Panc1 (cell line): ENCODE data around the gene GALNT13. TPM values are rescaled to one million over a fixed set of nuclear protein-coding genes. Genes with fewer than 3 reads are reported as not detected.

Experiments
- ATAC-seq: fragments of 200-7000 bp; cut with Tn5 transposase; 2 replicates; pipeline ENCODE4 v1.9.1; 2020; ENCODE audit warnings: mild to moderate bottlenecking, moderate library complexity
- BruUV-seq: library from RNA; stranded (reverse); fragments of 400-500 nt; replicated peaks from 2 replicates; lab custom pipeline; 2021; lab: Mats Ljungman, UMichigan
- CTCF ChIA-PET: fragments of 300-600 bp; sonication (Branson Sonifier 250); formaldehyde crosslinking; loops from one replicate; lab custom pipeline; 2022; ENCODE audit warnings: antibody characterized with exemption; lab: Charles Lee
- POLR2A ChIA-PET: fragments of 300-600 bp; sonication (Branson Sonifier 250); formaldehyde crosslinking; loops from one replicate; lab custom pipeline; 2022; ENCODE audit warnings: antibody characterized with exemption; lab: Charles Lee
- DNase-seq: peaks from one replicate; pipeline ENCODE4 v3.0.0-alpha.2; 2010; ENCODE audit warnings: low read depth, low spot score
- H3K27ac ChIP-seq: 2 replicates; pipeline ENCODE4 v1.5.1; 2011; ENCODE audit warnings: mild to moderate bottlenecking, low read length, inconsistent platforms
- H3K27me3 ChIP-seq: fragments of 200-500 bp; sonication (Bioruptor generic); 2 replicates; pipeline ENCODE4 v1.6.0; 2014; ENCODE audit warnings: low read length, inconsistent platforms; ENCODE audit not compliant: control insufficient read depth, insufficient read depth
- H3K36me3 ChIP-seq: fragments of 200-500 bp; sonication (Bioruptor generic); 2 replicates; pipeline ENCODE4 v1.5.1; 2014; ENCODE audit warnings: inconsistent platforms, mild to moderate bottlenecking, low read length, moderate library complexity; ENCODE audit not compliant: control insufficient read depth, insufficient read depth
- H3K4me1 ChIP-seq: 2 replicates; pipeline ENCODE4 v1.5.1; 2011; ENCODE audit warnings: inconsistent platforms, mild to moderate bottlenecking, low read length, moderate library complexity; ENCODE audit not compliant: control insufficient read depth, insufficient read depth
- H3K4me3 ChIP-seq, 2 experiments: 2 replicates each; pipeline ENCODE4 v1.5.1; 2011 to 2012; ENCODE audit warnings: low read depth in 2 of 2, low read length in 2 of 2, mild to moderate bottlenecking in 2 of 2, inconsistent platforms in 1 of 2, moderate library complexity in 1 of 2
- H3K9me3 ChIP-seq: fragments of 200-500 bp; sonication (Bioruptor generic); 2 replicates; pipeline ENCODE4 v1.5.1; 2014; ENCODE audit warnings: low read depth, mild to moderate bottlenecking, inconsistent platforms, low read length, moderate library complexity; ENCODE audit not compliant: control insufficient read depth, insufficient read depth
- CTCF ChIP-seq: fragments of 450-650 bp; IDR thresholded peaks from 2 replicates; pipeline ENCODE4 v1.5.1; 2017; ENCODE audit warnings: mild to moderate bottlenecking
- POLR2AphosphoS5 ChIP-seq: IDR thresholded peaks from 2 replicates; pipeline ENCODE4 v1.6.1; 2012; ENCODE audit warnings: mild to moderate bottlenecking, low read depth, low read length, moderate library complexity
- REST ChIP-seq, 2 experiments: IDR thresholded peaks; 2 replicates each; pipeline ENCODE4 v1.6.1; 2011 to 2012; ENCODE audit warnings: low read depth in 2 of 2, control low read depth in 1 of 2, low read length in 1 of 2, mild to moderate bottlenecking in 1 of 2, moderate library complexity in 1 of 2; ENCODE audit not compliant: insufficient read depth in 1 of 2
- SIN3A ChIP-seq: IDR thresholded peaks from 2 replicates; pipeline ENCODE4 v1.6.1; 2012; ENCODE audit warnings: low read depth, mild to moderate bottlenecking, low read length, moderate library complexity, borderline replicate concordance; ENCODE audit not compliant: insufficient read depth
- TCF7L2 ChIP-seq: IDR thresholded peaks from 2 replicates; pipeline ENCODE4 v1.6.1; 2011; ENCODE audit warnings: mild to moderate bottlenecking, low read depth, low read length, inconsistent platforms
- in situ Hi-C: cut with HindIII; loops from 2 replicates; pipeline ENCODE4 v1.10.0; 2016; ENCODE audit warnings: low sequenced_read_pairs, low pct_unique_long_range_greater_than_20kb
- intact Hi-C: fragments of 100-400 bp; cut with micrococcal nuclease; formaldehyde crosslinking; loops from one replicate; pipeline ENCODE4 v1.10.0; 2022; ENCODE audit not compliant: unreplicated experiment
- total RNA-seq: library from RNA; stranded (reverse); gene quantifications from one replicate; pipeline ENCODE4 v1.2.1, GENCODE V29; 2021; ENCODE audit not compliant: unreplicated experiment

Gene GALNT13
- total RNA-seq, 1 experiment from 2014 or later, result not detected

GRCh38 chr2:154338352-154338967 is 466.7 kb downstream of the GALNT13 start:
- H3K27me3 ChIP-seq, result no peaks in the 10 kb centered on the region
- no peaks in the 10 kb centered on the region for H3K9me3 ChIP-seq
- ChIA-PET POLR2A (no interaction called here), CTCF (no interaction called here)
- BruUV-seq, result no TSS peak
- no peaks in the 10 kb centered on the region for H3K36me3 ChIP-seq
- ATAC-seq (no peak), DNase-seq (no peak)
- TF ChIP-seq SIN3A (no peak), TCF7L2 (no peak), REST (IDR thresholded peaks at IDR 0.05; ENCODE audit: insufficient read depth in 1 of 2, low read depth in 2 of 2, low read length in 1 of 2) (no peak)
- intact Hi-C loops, result no loop called here
- H3K4me3 ChIP-seq, result no peak overlapping the region
- H3K4me1 ChIP-seq, result no peaks in the 10 kb centered on the region
- in situ Hi-C loops, result no loop called here
- no peak overlapping the region for H3K27ac ChIP-seq

GRCh38 chr2:154343282-154343681 is 471.6 kb downstream of the GALNT13 start:
- CTCF ChIA-PET, result no interaction called here
- no TSS peak for BruUV-seq
- TF ChIP-seq POLR2AphosphoS5 (no peak), CTCF (no peak), SIN3A (no peak), TCF7L2 (no peak)
- no peaks in the 10 kb centered on the region for H3K9me3 ChIP-seq
- H3K36me3 ChIP-seq, result no peaks in the 10 kb centered on the region
- H3K4me3 ChIP-seq, result no peak overlapping the region
- no peak overlapping the region for H3K27ac ChIP-seq
- no peak for ATAC-seq
- in situ Hi-C loops (no loop called here), intact Hi-C loops (no loop called here)
- no peak for DNase-seq
- POLR2A ChIA-PET, result no interaction called here
- no peaks in the 10 kb centered on the region for H3K4me1 ChIP-seq
- H3K27me3 ChIP-seq, result no peaks in the 10 kb centered on the region

- intact Hi-C loops (no loop called here), in situ Hi-C loops (no loop called here)
- CTCF ChIA-PET, result no interaction called here
- no peaks in the 10 kb centered on the region for H3K36me3 ChIP-seq
- H3K4me3 ChIP-seq, result no peak overlapping the region
- no peaks in the 10 kb centered on the region for H3K27me3 ChIP-seq
- H3K27ac ChIP-seq, result no peak overlapping the region
- no peak for DNase-seq
- POLR2A ChIA-PET, result no interaction called here
- ATAC-seq, result no peak
- no peaks in the 10 kb centered on the region for H3K9me3 ChIP-seq
- H3K4me1 ChIP-seq, result no peaks in the 10 kb centered on the region
- BruUV-seq, result no TSS peak
- TF ChIP-seq POLR2AphosphoS5 (no peak), TCF7L2 (no peak)
Measured at GRCh38 chr2:154350911-154351310, 479.2 kb downstream of the GALNT13 start.
